MM.1S (cell line): ENCODE data around the gene SEPTIN11.

Source experiments
- DNase-seq: peaks from one replicate; pipeline ENCODE4 v3.0.0-alpha.2; 2015
- H2AFZ ChIP-seq: fragments of 300-600 bp; sonication (generic); 2 replicates; pipeline ENCODE4 v1.6.0; 2016; ENCODE audit warnings: antibody characterized with exemption, low read length
- H3F3A ChIP-seq: fragments of 300-600 bp; sonication (generic); 2 replicates; pipeline ENCODE4 v1.6.1; 2016; ENCODE audit warnings: mild to moderate bottlenecking, antibody characterized with exemption, low read length, moderate library complexity, mixed read lengths; ENCODE audit not compliant: insufficient read depth
- H3K27ac ChIP-seq: fragments of 300-600 bp; sonication (generic); 2 replicates; pipeline ENCODE4 v1.5.1; 2016; ENCODE audit warnings: mild to moderate bottlenecking, low read length
- H3K27me3 ChIP-seq: fragments of 300-600 bp; sonication (generic); replicated peaks from 2 replicates; pipeline ENCODE4 v1.6.0; 2016; ENCODE audit warnings: low read length; ENCODE audit not compliant: insufficient read depth
- H3K36me3 ChIP-seq: fragments of 300-600 bp; sonication (generic); replicated peaks from 2 replicates; pipeline ENCODE4 v1.6.1; 2016; ENCODE audit warnings: mild to moderate bottlenecking, low read length, mixed read lengths; ENCODE audit not compliant: insufficient read depth
- H3K4me1 ChIP-seq: fragments of 300-600 bp; sonication (generic); 2 replicates; pipeline ENCODE4 v1.6.1; 2016; ENCODE audit warnings: low read length, mixed read lengths
- H3K4me2 ChIP-seq: fragments of 300-600 bp; sonication (generic); 2 replicates; pipeline ENCODE4 v1.6.0; 2016; ENCODE audit warnings: low read depth, low read length
- H3K4me3 ChIP-seq: fragments of 300-600 bp; sonication (generic); 2 replicates; pipeline ENCODE4 v1.5.1; 2016; ENCODE audit warnings: low read length, mixed read lengths
- H3K79me2 ChIP-seq: fragments of 300-600 bp; sonication (generic); 2 replicates; pipeline ENCODE4 v1.6.1; 2016; ENCODE audit warnings: mixed run types, low read length, mixed read lengths
- H3K9ac ChIP-seq: fragments of 300-600 bp; sonication (generic); 2 replicates; pipeline ENCODE4 v1.6.1; 2016; ENCODE audit warnings: low read length, mixed read lengths
- H3K9me2 ChIP-seq: fragments of 300-600 bp; sonication (generic); replicated peaks from 2 replicates; pipeline ENCODE4 v1.6.1; 2016; ENCODE audit warnings: mild to moderate bottlenecking, low read length, mixed read lengths; ENCODE audit not compliant: insufficient read depth
- H3K9me3 ChIP-seq: fragments of 300-600 bp; sonication (generic); replicated peaks from 2 replicates; pipeline ENCODE4 v1.6.1; 2016; ENCODE audit warnings: mild to moderate bottlenecking, low read length, mixed read lengths; ENCODE audit not compliant: insufficient read depth
- H4K20me1 ChIP-seq: fragments of 300-600 bp; sonication (generic); 2 replicates; pipeline ENCODE4 v1.6.1; 2016; ENCODE audit warnings: mild to moderate bottlenecking, low read length, moderate library complexity, mixed read lengths; ENCODE audit not compliant: insufficient read depth
- CTCF ChIP-seq: fragments of 300-600 bp; sonication (generic); IDR thresholded peaks from 2 replicates; pipeline ENCODE4 v1.5.1; 2016; ENCODE audit warnings: antibody characterized with exemption, low read length, mixed read lengths
- EZH2 ChIP-seq: fragments of 300-600 bp; sonication (generic); optimal IDR thresholded peaks from 2 replicates; pipeline ENCODE3; 2017; ENCODE audit warnings: low read depth, mild to moderate bottlenecking, antibody characterized with exemption, low read length, mixed read lengths
- EZH2phosphoT487 ChIP-seq: fragments of 300-600 bp; sonication (generic); IDR thresholded peaks from 2 replicates; pipeline ENCODE4 v1.6.1; 2018; ENCODE audit warnings: antibody characterized with exemption, low read length

The SEPTIN11 gene

DNA sequence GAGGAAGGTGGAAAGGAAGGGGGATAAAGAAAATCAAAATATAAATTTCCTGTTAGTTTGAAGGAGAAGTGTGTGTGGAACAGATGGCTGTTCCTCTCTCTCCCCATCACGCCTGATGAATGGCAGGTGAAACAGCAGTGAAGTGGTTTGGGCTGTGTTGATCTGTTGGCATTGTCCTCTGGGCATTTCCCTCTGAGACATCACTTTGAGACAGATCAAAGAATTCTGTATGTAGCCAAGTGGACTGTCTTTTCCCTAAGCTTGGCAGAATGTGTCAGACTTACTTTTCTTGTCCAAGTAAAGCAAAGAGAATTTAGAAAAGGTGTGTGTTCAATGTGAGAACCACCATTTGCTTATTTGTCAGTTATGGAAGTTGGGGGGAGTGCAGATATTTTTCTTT, 47.5 kb downstream of the SEPTIN11 start:
- Histone ChIP-seq H3K4me2 (no peak overlapping the region), H3K27me3 (no peaks in the 10 kb centered on the region), H3K9ac (no peak overlapping the region), H3K36me3 (no peaks in the 10 kb centered on the region), H3K9me3 (no peaks in the 10 kb centered on the region), H4K20me1 (no peaks in the 10 kb centered on the region), H3K4me3 (no peak overlapping the region), H3K9me2 (no peaks in the 10 kb centered on the region), H3F3A (peaks cover 10% of the 10 kb centered on the region), H3K79me2 (peaks cover 14% of the 10 kb centered on the region), H2AFZ (no peak overlapping the region), H3K4me1 (peaks cover 27% of the 10 kb centered on the region), H3K27ac (no peak overlapping the region)
- no peak for TF ChIP-seq CTCF
- no peak for DNase-seq

GRCh38 chr4:76997532-76997931, 48.0 kb downstream of the SEPTIN11 start:
- Histone ChIP-seq H3K9me2 (no peaks in the 10 kb centered on the region), H4K20me1 (no peaks in the 10 kb centered on the region), H3K4me1 (peaks cover 27% of the 10 kb centered on the region), H3K9ac (no peak overlapping the region), H3K36me3 (no peaks in the 10 kb centered on the region), H3K4me2 (no peak overlapping the region), H3K27me3 (no peaks in the 10 kb centered on the region), H3F3A (peaks cover 10% of the 10 kb centered on the region), H3K27ac (no peak overlapping the region), H2AFZ (no peak overlapping the region), H3K79me2 (peaks cover 10% of the 10 kb centered on the region), H3K9me3 (no peaks in the 10 kb centered on the region), H3K4me3 (no peak overlapping the region)
- TF ChIP-seq EZH2phosphoT487: no peak
- no peak for TF ChIP-seq CTCF
- no peak for TF ChIP-seq EZH2
- DNase-seq: no peak

DNA sequence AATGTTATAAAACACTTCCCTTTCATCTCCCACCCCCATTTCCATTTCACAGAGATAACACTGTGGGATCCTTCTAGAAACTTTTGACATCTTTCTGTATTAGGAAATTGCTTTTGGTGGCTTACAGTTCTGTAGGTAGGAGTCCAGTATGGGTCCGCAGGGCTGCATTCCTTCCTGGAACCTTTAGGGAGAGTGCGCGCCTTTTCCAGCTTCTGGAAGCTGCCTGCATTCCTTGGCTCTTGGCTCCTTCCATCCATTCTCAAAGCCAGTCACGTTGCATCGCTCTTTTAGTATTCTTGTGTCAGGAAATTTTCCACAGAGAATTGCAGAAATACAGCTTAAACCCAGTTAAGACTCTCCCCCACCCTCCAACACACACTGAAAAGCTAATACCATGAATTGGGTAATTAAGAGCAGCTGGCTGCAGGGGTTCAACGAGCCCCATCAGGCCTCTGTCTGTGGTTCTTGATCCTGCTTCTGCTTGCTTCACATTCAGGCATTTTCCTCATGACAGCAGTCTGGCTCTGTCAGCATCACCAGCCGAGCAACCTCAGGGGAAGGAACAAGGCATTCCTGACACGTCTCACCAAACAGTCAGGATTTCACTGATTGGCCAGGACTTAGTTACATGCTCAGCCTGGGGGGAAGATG, 48.8 kb downstream of the SEPTIN11 start:
- Histone ChIP-seq H3K9me2 (no peaks in the 10 kb centered on the region), H3K27ac (no peak overlapping the region), H3K9ac (no peak overlapping the region), H4K20me1 (no peaks in the 10 kb centered on the region), H3K4me2 (no peak overlapping the region), H3F3A (peaks cover 10% of the 10 kb centered on the region), H2AFZ (no peak overlapping the region), H3K27me3 (no peaks in the 10 kb centered on the region), H3K4me1 (peaks cover 22% of the 10 kb centered on the region), H3K4me3 (no peak overlapping the region), H3K36me3 (no peaks in the 10 kb centered on the region), H3K9me3 (no peaks in the 10 kb centered on the region), H3K79me2 (peaks cover 1% of the 10 kb centered on the region)
- no peak for TF ChIP-seq EZH2phosphoT487
- DNase-seq: no peak
